Liver (tissue), 9 donors: ENCODE measurements around the gene CDH13. TPM values are rescaled to one million over a fixed set of nuclear protein-coding genes. Genes with fewer than 3 reads are reported as not detected.

Experiments used
- DNase-seq: peaks from one replicate; pipeline ENCODE4 v3.0.0-alpha.2; 2017; ENCODE audit warnings: low spot score
- H3K27ac ChIP-seq, 2 donors: one replicate each; pipeline ENCODE4 v1.7.0; 2013; ENCODE audit warnings: inconsistent platforms in 2 of 2, low read length in 2 of 2, control low read depth in 1 of 2, low read depth in 1 of 2, mild to moderate bottlenecking in 1 of 2
- H3K27me3 ChIP-seq, 4 donors: one replicate each; pipeline versions ENCODE4 v1.6.1 to v1.7.0; 2013; ENCODE audit warnings: low read length in 3 of 4, inconsistent platforms in 1 of 4, mild to moderate bottlenecking in 1 of 4, moderate library complexity in 1 of 4; ENCODE audit not compliant: control insufficient read depth in 4 of 4, insufficient read depth in 4 of 4
- H3K36me3 ChIP-seq, 4 donors: one replicate each; pipeline versions ENCODE4 v1.6.1 to v1.7.0; 2013; ENCODE audit warnings: low read length in 3 of 4, mild to moderate bottlenecking in 3 of 4, low read depth in 1 of 4, moderate library complexity in 1 of 4; ENCODE audit not compliant: control insufficient read depth in 4 of 4, insufficient read depth in 3 of 4
- H3K4me1 ChIP-seq, 4 donors: one replicate each; pipeline versions ENCODE4 v1.6.1 to v1.7.0; 2013; ENCODE audit warnings: low read length in 3 of 4, mild to moderate bottlenecking in 3 of 4, moderate library complexity in 1 of 4; ENCODE audit not compliant: control insufficient read depth in 4 of 4, insufficient read depth in 4 of 4
- H3K4me3 ChIP-seq, 3 donors: one replicate each; pipeline versions ENCODE4 v1.6.1 to v1.7.0; 2013; ENCODE audit warnings: low read length in 3 of 3, control low read depth in 1 of 3, low read depth in 1 of 3, mild to moderate bottlenecking in 1 of 3
- H3K9ac ChIP-seq, 2 donors: one replicate each; pipeline ENCODE4 v1.7.0; 2013; ENCODE audit warnings: low read length in 2 of 2, mild to moderate bottlenecking in 2 of 2, moderate library complexity in 2 of 2, control low read depth in 1 of 2, low read depth in 1 of 2
- H3K9me3 ChIP-seq, 4 donors: one replicate each; pipeline versions ENCODE4 v1.6.1 to v1.7.0; 2013; ENCODE audit warnings: low read length in 3 of 4; ENCODE audit not compliant: control insufficient read depth in 4 of 4
- EGR1 ChIP-seq, 2 donors: IDR thresholded peaks; 2 replicates each; pipeline ENCODE4 v1.6.1; 2016 to 2018; ENCODE audit warnings: antibody characterized with exemption in 2 of 2, low read depth in 2 of 2
- FOXA1 ChIP-seq: IDR thresholded peaks from 2 replicates; pipeline ENCODE4 v1.6.1; 2016; ENCODE audit warnings: antibody characterized with exemption
- FOXA2 ChIP-seq: IDR thresholded peaks from 2 replicates; pipeline ENCODE4 v1.6.1; 2016; ENCODE audit warnings: antibody characterized with exemption
- GABPA ChIP-seq, 2 donors: IDR thresholded peaks in 1 of 2; conservative IDR thresholded peaks in 1 of 2; 2 replicates each; pipeline ENCODE4 v1.6.1; 2016; ENCODE audit warnings: antibody characterized with exemption in 2 of 2, mild to moderate bottlenecking in 1 of 2, moderate library complexity in 1 of 2
- HNF4A ChIP-seq, 2 donors: conservative IDR thresholded peaks; 2 replicates each; pipeline ENCODE4 v1.6.1; 2016; ENCODE audit warnings: antibody characterized with exemption in 2 of 2, mild to moderate bottlenecking in 2 of 2
- HNF4G ChIP-seq: IDR thresholded peaks from 2 replicates; pipeline ENCODE4 v1.6.1; 2016; ENCODE audit warnings: antibody characterized with exemption
- JUND ChIP-seq, 2 donors: IDR thresholded peaks; 2 replicates each; pipeline ENCODE4 v1.6.1; 2016; ENCODE audit warnings: antibody characterized with exemption in 2 of 2
- NR2F2 ChIP-seq: IDR thresholded peaks from 2 replicates; pipeline ENCODE4 v1.6.1; 2016; ENCODE audit warnings: antibody characterized with exemption
- RAD21 ChIP-seq, 2 donors: IDR thresholded peaks; 2 replicates each; pipeline ENCODE4 v1.6.1; 2016; ENCODE audit warnings: antibody characterized with exemption in 2 of 2, mild to moderate bottlenecking in 2 of 2
- RXRA ChIP-seq, 2 donors: IDR thresholded peaks; 2 replicates each; pipeline ENCODE4 v1.6.1; 2017 to 2018; ENCODE audit warnings: antibody characterized with exemption in 2 of 2, mild to moderate bottlenecking in 1 of 2
- SP1 ChIP-seq: IDR thresholded peaks from 2 replicates; pipeline ENCODE4 v1.6.1; 2018; ENCODE audit warnings: antibody characterized with exemption, mild to moderate bottlenecking
- YY1 ChIP-seq: IDR thresholded peaks from 2 replicates; pipeline ENCODE4 v1.6.1; 2016; ENCODE audit warnings: antibody characterized with exemption, mild to moderate bottlenecking
- WGBS: extraction: QIAGEN DNeasy Blood & Tissue Kit; methylation state at CpG from one replicate; pipeline ENCODE4 v1.1.7; 2013; 5-methylcytosine and 5-hydroxymethylcytosine counted together
- polyA plus RNA-seq, 2 donors: library from polyadenylated mRNA; stranded (reverse) in 1 of 2; unstranded in 1 of 2; fragments of 200-250 nt in 1 of 2; fragments of >200 nt in 1 of 2; fragmentation: Nextera tagmentation in 1 of 2; extraction: Ambion mirVana in 1 of 2; gene quantifications; one replicate each; pipeline versions ENCODE4 v1.2.1 to v1.2.3, GENCODE V29; 2013 to 2015
- total RNA-seq, 2 donors: library from RNA; depleted of rRNA; stranded (reverse); fragments of >200 nt; gene quantifications; one replicate each; pipeline ENCODE4 v1.2.3, GENCODE V29; 2014
- TF ChIP-seq, protein P1 (sequence below): IDR thresholded peaks from 2 replicates; pipeline ENCODE4 v1.6.1; 2016; ENCODE audit warnings: antibody characterized with exemption
- TF ChIP-seq, protein P2 (sequence below): fragments of 150-350 bp; IDR thresholded peaks from 2 replicates; pipeline ENCODE4 v1.5.1; 2017; ENCODE audit warnings: improper control_type of control experiment, low read depth, low read length; ENCODE audit not compliant: missing input control
- TF ChIP-seq, protein P3 (sequence below): IDR thresholded peaks from 2 replicates; pipeline ENCODE4 v1.6.1; 2016; ENCODE audit warnings: antibody characterized with exemption, mild to moderate bottlenecking
- TF ChIP-seq, protein P4 (sequence below): IDR thresholded peaks from 2 replicates; pipeline ENCODE4 v1.6.1; 2016; ENCODE audit warnings: antibody characterized with exemption
- TF ChIP-seq, protein P5 (sequence below): IDR thresholded peaks from 2 replicates; pipeline ENCODE4 v1.6.1; 2016; ENCODE audit warnings: antibody characterized with exemption
- donor health status: healthy.
- donor health status: healthy.
- donor health status: healthy.
- donor health status: healthy.
- donor health status: healthy.

CDH13 gene
- total and polyA plus RNA-seq, 4 donors, result 0.21 to 1.5 (median 0.58) TPM

DNA sequence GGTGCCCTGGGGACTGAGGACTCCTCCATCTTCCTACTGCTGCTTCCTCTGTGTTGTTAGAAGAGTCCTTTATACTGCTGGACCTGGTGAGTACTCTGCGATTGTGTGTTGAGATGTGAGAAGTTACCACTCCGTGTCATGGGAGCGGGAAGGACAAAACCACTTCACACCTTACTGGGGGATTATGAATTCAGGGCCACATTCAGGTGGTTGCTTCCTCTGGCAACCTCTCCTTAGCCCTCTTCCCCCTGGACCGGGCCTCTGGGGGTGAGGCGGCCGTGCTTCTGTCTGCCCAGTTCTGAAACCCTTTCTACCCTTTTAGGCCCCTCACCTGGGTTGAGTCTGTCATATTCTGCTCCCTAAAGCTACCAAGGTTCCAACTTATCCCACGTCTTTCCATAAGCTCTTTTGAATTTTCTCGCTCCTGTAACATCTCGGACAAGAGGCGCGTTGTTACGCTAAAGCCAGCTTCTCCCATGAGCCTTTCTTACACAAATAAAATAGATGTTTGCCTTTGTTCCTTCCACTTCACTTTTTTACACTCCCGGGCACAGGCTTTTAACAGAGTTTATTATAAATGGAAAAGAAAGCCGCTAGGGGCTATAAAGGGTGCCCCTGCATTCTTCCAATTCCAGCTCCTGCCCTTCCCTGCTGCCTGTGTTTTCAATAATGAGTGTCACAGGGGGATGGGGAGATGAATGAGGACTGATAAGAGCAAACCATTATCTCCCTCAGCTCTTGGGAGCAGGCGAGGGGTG is 20.7 kb upstream of the CDH13 start:
- no peak for DNase-seq
- no peak overlapping the region for H3K27ac ChIP-seq
- TF ChIP-seq GABPA (IDR thresholded peaks at IDR 0.05 in 1 of 2, conservative IDR thresholded peaks at IDR 0.05 in 1 of 2), result no peak
- TF ChIP-seq, protein P1, sequence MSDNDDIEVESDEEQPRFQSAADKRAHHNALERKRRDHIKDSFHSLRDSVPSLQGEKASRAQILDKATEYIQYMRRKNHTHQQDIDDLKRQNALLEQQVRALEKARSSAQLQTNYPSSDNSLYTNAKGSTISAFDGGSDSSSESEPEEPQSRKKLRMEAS, result no peak
- TF ChIP-seq, protein P2, sequence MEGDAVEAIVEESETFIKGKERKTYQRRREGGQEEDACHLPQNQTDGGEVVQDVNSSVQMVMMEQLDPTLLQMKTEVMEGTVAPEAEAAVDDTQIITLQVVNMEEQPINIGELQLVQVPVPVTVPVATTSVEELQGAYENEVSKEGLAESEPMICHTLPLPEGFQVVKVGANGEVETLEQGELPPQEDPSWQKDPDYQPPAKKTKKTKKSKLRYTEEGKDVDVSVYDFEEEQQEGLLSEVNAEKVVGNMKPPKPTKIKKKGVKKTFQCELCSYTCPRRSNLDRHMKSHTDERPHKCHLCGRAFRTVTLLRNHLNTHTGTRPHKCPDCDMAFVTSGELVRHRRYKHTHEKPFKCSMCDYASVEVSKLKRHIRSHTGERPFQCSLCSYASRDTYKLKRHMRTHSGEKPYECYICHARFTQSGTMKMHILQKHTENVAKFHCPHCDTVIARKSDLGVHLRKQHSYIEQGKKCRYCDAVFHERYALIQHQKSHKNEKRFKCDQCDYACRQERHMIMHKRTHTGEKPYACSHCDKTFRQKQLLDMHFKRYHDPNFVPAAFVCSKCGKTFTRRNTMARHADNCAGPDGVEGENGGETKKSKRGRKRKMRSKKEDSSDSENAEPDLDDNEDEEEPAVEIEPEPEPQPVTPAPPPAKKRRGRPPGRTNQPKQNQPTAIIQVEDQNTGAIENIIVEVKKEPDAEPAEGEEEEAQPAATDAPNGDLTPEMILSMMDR, result no peak
- TF ChIP-seq, protein P3, sequence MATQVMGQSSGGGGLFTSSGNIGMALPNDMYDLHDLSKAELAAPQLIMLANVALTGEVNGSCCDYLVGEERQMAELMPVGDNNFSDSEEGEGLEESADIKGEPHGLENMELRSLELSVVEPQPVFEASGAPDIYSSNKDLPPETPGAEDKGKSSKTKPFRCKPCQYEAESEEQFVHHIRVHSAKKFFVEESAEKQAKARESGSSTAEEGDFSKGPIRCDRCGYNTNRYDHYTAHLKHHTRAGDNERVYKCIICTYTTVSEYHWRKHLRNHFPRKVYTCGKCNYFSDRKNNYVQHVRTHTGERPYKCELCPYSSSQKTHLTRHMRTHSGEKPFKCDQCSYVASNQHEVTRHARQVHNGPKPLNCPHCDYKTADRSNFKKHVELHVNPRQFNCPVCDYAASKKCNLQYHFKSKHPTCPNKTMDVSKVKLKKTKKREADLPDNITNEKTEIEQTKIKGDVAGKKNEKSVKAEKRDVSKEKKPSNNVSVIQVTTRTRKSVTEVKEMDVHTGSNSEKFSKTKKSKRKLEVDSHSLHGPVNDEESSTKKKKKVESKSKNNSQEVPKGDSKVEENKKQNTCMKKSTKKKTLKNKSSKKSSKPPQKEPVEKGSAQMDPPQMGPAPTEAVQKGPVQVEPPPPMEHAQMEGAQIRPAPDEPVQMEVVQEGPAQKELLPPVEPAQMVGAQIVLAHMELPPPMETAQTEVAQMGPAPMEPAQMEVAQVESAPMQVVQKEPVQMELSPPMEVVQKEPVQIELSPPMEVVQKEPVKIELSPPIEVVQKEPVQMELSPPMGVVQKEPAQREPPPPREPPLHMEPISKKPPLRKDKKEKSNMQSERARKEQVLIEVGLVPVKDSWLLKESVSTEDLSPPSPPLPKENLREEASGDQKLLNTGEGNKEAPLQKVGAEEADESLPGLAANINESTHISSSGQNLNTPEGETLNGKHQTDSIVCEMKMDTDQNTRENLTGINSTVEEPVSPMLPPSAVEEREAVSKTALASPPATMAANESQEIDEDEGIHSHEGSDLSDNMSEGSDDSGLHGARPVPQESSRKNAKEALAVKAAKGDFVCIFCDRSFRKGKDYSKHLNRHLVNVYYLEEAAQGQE, result no peak
- no peak overlapping the region for H3K9ac ChIP-seq
- no peaks in the 10 kb centered on the region for H3K27me3 ChIP-seq
- no peak overlapping the region for H3K4me3 ChIP-seq
- no peaks in the 10 kb centered on the region for H3K4me1 ChIP-seq
- no peaks in the 10 kb centered on the region for H3K36me3 ChIP-seq
- WGBS, result 68% methylated on average over 15 of the region's 15 CpGs
- peaks cover 0 to under 1% (median 0%) of the 10 kb centered on the region in 4 donors for H3K9me3 ChIP-seq

DNA sequence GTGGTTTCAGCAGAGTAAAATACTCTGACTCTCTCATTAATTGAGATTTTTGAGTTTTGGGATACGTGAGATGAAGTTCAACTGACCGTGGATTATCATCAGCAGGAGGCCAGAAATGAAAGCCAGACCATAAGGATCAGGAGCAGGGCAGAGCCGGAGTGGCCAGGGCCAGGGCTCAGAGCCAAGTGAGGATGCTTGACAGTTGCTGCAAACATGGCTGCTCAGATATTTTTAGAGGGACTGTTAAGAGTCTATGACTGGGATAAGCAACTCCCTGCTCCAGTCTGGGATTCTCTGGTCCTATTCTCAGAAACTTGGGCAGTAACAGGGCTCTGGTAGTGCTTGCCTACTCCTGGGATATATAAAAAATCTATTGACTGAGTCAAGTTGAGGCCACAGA is 17.6 kb upstream of the CDH13 start:
- Histone ChIP-seq H3K27ac (no peak overlapping the region), H3K36me3 (no peaks in the 10 kb centered on the region), H3K9ac (no peak overlapping the region), H3K4me1 (no peaks in the 10 kb centered on the region), H3K27me3 (no peaks in the 10 kb centered on the region), H3K9me3 (no peaks in the 10 kb centered on the region), H3K4me3 (no peak overlapping the region)
- DNase-seq, result no peak
- WGBS, result 78% methylated on average over 3 of the region's 3 CpGs
- TF ChIP-seq, protein P4, sequence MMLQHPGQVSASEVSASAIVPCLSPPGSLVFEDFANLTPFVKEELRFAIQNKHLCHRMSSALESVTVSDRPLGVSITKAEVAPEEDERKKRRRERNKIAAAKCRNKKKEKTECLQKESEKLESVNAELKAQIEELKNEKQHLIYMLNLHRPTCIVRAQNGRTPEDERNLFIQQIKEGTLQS, result no peak
- TF ChIP-seq NR2F2, result no peak
- no peak for TF ChIP-seq RXRA (IDR thresholded peaks at IDR 0.05)
- TF ChIP-seq JUND (IDR thresholded peaks at IDR 0.05), result no peak
- TF ChIP-seq, protein P3, result no peak
- no peak for TF ChIP-seq FOXA1
- TF ChIP-seq RAD21 (IDR thresholded peaks at IDR 0.05), result no peak
- no peak for TF ChIP-seq HNF4A (conservative IDR thresholded peaks at IDR 0.05)
- TF ChIP-seq, protein P2, result no peak
- TF ChIP-seq EGR1 (IDR thresholded peaks at IDR 0.05; ENCODE audit: low read depth in 2 of 2), result no peak
- no peak for TF ChIP-seq YY1
- TF ChIP-seq FOXA2, result no peak
- TF ChIP-seq HNF4G, result no peak
- TF ChIP-seq, protein P1, result no peak
- TF ChIP-seq, protein P5, sequence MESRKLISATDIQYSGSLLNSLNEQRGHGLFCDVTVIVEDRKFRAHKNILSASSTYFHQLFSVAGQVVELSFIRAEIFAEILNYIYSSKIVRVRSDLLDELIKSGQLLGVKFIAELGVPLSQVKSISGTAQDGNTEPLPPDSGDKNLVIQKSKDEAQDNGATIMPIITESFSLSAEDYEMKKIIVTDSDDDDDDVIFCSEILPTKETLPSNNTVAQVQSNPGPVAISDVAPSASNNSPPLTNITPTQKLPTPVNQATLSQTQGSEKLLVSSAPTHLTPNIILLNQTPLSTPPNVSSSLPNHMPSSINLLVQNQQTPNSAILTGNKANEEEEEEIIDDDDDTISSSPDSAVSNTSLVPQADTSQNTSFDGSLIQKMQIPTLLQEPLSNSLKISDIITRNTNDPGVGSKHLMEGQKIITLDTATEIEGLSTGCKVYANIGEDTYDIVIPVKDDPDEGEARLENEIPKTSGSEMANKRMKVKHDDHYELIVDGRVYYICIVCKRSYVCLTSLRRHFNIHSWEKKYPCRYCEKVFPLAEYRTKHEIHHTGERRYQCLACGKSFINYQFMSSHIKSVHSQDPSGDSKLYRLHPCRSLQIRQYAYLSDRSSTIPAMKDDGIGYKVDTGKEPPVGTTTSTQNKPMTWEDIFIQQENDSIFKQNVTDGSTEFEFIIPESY, result no peak
- no peak for TF ChIP-seq SP1
